ENCODE measurements around the gene TMEM125. TPM values are rescaled to one million over a fixed set of nuclear protein-coding genes. Genes with fewer than 3 reads are reported as not detected.

The TMEM125 gene
- total RNA-seq, 1 donor = not detected

- no peak overlapping the region for H3K4me3 ChIP-seq (ENCODE audit: low read depth, low read length)
- TF ChIP-seq, protein P1, sequence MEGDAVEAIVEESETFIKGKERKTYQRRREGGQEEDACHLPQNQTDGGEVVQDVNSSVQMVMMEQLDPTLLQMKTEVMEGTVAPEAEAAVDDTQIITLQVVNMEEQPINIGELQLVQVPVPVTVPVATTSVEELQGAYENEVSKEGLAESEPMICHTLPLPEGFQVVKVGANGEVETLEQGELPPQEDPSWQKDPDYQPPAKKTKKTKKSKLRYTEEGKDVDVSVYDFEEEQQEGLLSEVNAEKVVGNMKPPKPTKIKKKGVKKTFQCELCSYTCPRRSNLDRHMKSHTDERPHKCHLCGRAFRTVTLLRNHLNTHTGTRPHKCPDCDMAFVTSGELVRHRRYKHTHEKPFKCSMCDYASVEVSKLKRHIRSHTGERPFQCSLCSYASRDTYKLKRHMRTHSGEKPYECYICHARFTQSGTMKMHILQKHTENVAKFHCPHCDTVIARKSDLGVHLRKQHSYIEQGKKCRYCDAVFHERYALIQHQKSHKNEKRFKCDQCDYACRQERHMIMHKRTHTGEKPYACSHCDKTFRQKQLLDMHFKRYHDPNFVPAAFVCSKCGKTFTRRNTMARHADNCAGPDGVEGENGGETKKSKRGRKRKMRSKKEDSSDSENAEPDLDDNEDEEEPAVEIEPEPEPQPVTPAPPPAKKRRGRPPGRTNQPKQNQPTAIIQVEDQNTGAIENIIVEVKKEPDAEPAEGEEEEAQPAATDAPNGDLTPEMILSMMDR (IDR thresholded peaks at IDR 0.05; ENCODE audit: insufficient read depth, low read length) = no peak
- no peak for DNase-seq (ENCODE audit: low read depth)
These were observed 14.8 kb downstream of the TMEM125 start for GRCh38 chr1:43284546-43285110.

- DNase-seq (ENCODE audit: low read depth) = no peak
- TF ChIP-seq, protein P1 (IDR thresholded peaks at IDR 0.05; ENCODE audit: insufficient read depth, low read length) = no peak
These were observed 15.6 kb downstream of the TMEM125 start, which contains the start of gene C1orf210 for GRCh38 chr1:43285269-43285990. Gene C1orf210, minus strand, starts transcription at chr1:43285581. Its CDS starts 2,311 bp downstream, at chr1:43283270.

GRCh38 chr1:43286115-43286514 is 16.3 kb downstream of the TMEM125 start:
- H3K4me3 ChIP-seq (ENCODE audit: low read depth, low read length) = no peak overlapping the region
- no peak for DNase-seq (ENCODE audit: low read depth)
- TF ChIP-seq, protein P1 (IDR thresholded peaks at IDR 0.05; ENCODE audit: insufficient read depth, low read length) = no peak

More at GRCh38 chr1:43285269-43285990, 15.6 kb downstream of the TMEM125 start, which contains the start of gene C1orf210:
- H3K4me3 ChIP-seq (ENCODE audit: low read depth, low read length) = no peak within 1 kb of the TSS

GRCh38 chr1:43286533-43286932 is 16.8 kb downstream of the TMEM125 start:
- TF ChIP-seq, protein P1 (IDR thresholded peaks at IDR 0.05; ENCODE audit: insufficient read depth, low read length) = no peak
- no peak for DNase-seq (ENCODE audit: low read depth)
- no peak overlapping the region for H3K4me3 ChIP-seq (ENCODE audit: low read depth, low read length)

DNA sequence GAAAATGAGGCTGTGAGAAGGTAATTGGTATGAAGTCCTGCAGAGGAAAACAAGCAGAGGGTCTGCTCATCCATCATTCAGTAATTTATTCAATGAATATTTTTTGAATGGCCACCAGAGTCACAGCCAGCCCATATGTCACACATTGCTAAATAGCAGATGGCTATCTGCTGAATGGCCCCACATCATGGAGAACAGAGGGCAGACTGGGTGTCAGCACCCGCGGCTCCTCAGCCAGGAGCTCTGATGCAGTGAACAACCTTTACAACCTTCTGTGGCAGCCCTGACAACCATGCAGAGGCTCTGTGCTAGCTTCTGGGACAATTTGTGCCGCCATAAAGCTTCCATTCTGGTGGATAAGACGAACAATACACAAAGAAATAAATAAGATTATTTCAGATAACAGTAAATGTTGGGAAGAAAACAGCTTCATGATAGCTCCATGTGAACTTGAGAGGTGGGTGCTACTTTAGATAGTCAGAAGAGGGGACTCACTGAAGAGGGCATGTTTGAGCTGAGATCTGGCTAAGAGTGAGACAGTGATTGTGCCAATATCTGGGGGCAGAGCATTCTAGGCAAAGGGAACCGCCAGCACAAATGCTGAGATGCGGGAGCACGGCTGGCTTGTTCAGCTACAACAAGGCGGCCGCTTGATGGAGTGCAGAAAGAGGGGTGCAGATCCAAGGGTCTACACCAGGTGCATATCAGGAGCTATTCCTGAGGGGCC is 18.4 kb downstream of the TMEM125 start:
- no peak overlapping the region for H3K4me3 ChIP-seq (ENCODE audit: low read depth, low read length)
- TF ChIP-seq, protein P1 (IDR thresholded peaks at IDR 0.05; ENCODE audit: insufficient read depth, low read length) = no peak
- DNase-seq (ENCODE audit: low read depth) = no peak

GRCh38 chr1:43288785-43289706 is 19.3 kb downstream of the TMEM125 start:
- H3K4me3 ChIP-seq (ENCODE audit: low read depth, low read length) = no peak overlapping the region
- TF ChIP-seq, protein P1 (IDR thresholded peaks at IDR 0.05; ENCODE audit: insufficient read depth, low read length) = no peak
- DNase-seq (ENCODE audit: low read depth) = no peak
